Fibroblast of skin of left quadriceps (primary cell): ENCODE results near the gene PARP8.
"Not testable (repeated sequence)": the region's sequence is repeated elsewhere in the genome, so short reads cannot be mapped to it uniquely, and the experiment has no call there.

Experiments used
- DNase-seq, 2 experiments: peaks; one replicate each; pipeline ENCODE4 v3.0.0-alpha.2; 2013; ENCODE audit warnings: low read depth in 2 of 2

PARP8 gene, protein sequence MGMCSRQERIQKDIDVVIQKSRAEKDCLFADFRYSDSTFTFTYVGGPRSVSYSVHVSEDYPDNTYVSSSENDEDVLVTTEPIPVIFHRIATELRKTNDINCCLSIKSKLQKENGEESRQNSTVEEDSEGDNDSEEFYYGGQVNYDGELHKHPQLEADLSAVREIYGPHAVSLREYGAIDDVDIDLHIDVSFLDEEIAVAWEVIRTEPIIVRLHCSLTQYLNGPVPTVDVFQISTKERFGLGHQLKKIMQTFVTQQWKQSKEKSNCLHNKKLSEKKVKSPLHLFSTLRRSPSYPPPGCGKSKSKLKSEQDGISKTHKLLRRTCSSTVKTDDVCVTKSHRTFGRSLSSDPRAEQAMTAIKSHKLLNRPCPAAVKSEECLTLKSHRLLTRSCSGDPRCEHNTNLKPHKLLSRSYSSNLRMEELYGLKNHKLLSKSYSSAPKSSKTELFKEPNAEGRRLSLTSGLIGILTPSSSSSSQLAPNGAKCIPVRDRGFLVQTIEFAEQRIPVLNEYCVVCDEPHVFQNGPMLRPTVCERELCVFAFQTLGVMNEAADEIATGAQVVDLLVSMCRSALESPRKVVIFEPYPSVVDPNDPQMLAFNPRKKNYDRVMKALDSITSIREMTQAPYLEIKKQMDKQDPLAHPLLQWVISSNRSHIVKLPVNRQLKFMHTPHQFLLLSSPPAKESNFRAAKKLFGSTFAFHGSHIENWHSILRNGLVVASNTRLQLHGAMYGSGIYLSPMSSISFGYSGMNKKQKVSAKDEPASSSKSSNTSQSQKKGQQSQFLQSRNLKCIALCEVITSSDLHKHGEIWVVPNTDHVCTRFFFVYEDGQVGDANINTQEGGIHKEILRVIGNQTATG

DNA sequence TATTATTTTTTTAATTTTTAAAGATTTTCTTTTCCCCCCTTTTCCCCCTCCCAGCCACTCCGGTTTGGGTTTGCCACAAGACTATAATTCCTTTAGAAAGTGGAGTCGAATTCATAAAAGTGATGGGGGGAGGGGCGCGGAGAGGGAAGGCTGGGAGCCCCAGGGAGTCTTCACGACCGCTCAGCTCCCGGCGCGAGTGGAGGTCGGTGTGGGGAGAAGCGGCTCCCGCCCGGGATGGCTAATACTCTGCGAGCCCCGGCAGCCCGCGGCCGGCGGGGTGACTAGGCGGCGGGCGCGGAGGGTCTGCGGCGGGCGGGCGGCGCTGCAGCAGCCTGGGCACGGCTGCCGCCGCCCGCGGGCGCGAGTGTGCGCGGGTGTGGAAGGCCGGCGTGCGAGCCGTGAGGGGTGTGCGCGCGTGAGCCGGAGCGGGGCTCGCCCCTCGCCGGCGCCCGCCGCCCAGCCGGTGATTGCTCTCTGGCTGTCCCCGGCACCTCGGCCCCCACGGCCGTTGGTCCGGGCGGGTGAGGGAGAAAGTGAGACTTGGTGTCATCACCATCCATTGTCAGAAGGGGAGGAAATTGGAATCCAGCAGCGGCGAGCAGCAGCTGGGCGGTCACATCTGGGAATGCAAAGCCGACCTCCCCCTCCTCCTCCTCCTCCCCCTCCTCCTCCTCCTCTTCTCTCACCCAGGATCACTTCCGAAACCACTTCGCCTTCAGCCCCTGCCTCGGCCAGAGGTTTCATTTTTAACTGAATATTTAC lies at the start of gene PARP8:
TSS of gene PARP8 (plus strand) at position 377 of the 762 bp plus-strand sequence. CDS start 459 bp downstream, outside the sequence.
- no peak for DNase-seq

DNA sequence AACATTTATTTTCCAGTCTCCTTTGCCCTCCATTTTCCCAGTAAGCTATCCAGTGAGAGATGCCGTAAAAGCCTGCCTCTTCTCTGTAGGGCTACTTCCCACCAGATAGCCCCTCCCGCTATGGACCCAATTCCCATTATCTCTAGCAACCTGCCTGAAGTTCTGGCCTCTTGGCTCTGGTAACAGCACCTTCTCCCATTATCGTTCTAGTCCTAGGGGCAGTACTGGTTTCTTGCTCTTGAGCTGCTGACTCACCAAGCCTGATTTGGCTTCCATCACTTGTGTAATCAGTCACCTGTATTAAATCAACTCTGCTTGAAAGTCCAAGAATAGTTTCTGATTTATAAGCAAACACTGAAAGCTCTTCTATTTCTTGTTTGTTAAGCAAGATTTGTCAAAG lies 42.8 kb upstream of the PARP8 start:
- no peak for DNase-seq

DNA sequence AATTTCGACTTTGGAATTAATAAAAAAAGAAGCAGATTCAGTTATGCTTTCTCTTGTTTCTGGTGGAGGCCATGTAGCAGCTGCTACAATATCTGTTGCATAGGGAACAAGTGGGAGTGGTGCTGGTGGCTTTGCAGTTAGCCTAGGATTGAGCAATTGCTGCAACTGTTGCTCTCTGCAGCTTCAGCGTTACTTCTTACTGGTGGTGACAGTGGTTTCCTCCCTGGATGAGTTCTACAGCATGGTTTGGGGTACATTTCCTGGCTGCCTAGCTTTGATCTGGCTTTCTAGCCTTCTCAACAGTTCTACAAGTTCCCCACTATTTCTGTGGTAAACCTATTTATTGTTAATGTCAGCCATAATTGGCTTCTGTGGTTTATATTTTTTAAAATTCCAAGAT lies 31.6 kb upstream of the PARP8 start:
- not testable (repeated sequence) for DNase-seq

DNA sequence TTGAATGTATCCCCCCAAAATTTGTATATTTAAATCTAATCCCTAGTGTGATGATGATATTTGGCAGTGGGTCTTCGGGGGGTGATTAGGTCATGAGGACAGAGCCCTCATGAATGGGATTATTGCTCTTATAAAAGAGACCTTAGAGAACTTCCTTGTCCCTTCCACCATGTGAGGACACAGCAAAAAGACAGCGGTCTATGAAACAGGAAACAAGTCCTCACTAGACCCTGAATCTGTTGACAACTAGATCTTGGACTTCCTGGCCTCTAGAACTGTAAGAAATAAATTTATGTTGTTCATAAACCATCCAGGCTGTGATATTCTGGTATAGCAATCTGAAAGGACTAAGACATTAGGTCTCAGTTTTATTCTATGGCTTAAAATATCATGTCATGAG lies 28.9 kb upstream of the PARP8 start:
- DNase-seq = not testable (repeated sequence)

DNA sequence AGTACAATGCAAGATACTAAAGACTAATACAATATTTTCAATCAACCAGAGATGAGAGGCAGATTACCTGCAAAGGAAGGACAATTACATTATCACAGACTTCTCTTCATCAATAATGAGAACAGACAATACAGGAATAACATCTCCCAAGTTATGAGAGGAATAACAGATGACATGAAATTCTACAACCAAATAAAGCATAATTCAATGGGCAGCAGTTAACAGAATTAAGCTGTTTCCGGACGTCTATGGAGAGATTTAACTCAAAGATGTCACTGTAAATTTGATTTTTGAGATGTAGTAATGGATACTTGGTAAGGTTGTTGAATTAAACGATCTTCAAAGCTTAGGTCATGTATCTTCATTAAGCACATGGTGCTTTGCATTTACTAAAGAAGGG lies 19.8 kb upstream of the PARP8 start:
- no peak for DNase-seq

DNA sequence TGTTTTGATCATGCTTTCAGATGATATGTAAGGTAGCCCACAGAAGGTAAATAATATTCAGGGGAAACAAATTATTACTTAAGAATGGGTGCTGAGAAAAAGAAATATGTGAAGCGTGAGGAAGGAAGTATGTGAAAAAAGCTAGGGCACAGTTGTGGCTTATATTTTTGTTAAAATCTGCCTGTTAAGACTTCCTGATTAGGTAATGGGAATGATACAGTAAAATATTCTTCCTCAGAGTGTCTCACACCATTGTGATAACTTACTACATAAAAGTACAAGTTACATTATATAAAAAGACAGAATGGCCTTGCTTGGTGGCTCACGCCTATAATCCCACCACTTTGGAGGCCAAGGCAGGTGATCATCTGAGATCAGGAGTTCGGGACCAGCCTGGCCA lies 18.7 kb upstream of the PARP8 start:
- DNase-seq = no peak

DNA sequence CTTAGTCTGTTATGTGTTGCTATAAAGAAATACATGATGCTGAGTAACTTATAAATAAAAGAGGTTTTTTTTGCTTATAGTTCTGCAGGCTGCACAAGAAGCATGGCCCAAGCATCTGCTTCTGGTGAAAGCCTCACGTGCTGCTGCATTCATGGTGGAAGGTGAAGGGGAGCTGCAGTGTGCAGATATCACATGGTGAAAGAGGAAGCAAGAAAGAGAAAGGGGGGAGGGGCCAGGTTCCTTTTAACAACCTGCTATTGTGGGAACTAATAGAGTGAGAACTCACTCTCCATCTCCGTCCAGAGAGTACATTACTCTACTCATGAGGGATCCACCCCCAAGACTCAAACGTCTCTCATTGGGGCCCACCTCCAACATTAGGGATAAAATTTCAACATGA lies 12.5 kb upstream of the PARP8 start:
- DNase-seq = no peak

DNA sequence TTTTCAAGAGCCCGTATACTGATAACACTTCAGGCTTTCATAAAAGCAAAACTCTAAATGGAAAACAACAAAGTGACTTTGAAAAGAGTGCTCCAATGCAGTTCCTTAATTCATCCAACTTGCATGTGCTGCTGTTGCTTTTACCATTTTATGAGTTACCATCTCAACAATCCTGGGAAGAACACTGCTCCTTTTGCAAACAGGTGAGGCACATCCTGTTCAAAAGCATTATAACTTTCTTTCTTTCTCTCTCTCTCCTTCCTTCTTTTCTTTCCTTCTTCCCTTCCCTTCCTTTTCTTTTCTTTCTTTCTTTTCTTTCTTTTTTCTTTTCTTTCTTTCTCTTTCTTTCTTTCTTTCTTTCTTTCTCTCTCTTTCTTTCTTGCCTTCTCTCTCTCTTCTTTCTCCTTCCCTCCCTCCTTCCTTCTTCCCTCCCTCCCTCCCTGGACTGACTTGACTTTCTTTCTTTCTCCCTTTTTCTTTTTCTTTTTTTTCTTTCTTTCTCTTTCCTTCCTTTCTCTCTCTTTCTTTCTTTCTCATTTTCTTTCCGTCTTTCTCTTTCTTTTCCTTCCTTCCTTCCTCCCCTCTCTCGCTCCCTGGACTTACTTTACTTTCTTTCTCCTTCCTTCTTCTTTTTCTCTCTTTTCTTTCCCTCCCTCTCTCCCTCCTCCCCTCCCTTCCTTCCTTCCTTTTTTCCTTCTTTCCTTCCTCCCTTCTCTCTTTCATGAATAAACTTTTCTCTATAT lies 11.2 kb upstream of the PARP8 start:
- DNase-seq = no peak

DNA sequence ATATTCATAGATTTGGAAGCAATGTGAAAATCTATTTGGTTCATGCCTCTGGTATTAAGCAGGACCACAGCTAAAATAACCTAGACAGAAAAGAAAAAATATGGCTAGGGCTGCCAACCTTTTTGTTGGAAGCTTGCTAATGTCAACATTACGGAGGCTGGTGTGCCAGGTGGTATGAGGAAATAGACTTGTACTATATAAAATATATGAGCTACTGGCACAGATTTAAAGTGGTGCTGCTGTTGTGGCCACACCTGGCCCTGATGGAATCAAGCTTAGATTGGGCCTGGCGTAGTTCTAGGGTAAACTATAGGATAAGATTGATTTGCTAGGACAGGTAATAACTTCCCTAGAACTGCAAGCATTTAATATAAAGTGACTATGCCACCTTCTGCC lies 10.6 kb upstream of the PARP8 start:
- no peak for DNase-seq

DNA sequence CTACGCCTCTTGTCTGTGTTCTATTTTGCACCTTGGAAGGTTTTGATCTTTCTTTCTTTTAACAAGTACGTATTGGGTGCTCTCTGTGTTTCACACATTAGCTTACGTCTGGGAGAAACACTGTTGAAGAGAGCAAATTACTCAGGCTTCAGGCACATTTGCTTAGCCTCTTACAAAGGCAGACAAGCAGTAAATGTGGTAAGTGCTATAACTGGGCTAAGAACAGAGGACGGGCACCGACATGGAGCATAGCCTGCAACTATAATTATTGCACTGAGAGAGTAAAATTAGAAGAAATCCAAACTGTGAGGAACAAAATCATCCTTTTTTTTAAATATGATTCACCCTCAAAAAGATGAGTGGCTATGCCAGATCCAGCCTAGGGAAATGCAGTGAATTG lies 9.4 kb upstream of the PARP8 start:
- no peak for DNase-seq

DNA sequence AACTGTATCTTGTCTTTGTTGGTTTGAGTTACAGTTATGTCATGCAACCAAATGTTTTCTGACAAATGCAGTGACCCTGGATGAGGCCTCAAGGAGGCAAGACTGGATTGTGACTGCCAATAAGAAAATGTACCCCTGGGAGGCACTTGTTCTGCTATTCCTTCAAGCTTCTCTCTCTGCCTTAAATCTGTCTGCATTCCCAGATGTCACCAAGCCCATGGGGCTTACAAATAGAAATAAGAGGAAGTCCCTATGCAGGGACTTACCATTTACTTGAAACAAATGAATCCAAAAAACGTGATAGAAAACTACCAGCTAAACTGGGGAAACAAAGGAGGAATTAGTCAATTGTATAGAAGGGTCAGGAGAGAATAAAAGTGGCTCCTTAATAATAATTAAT lies 8.2 kb upstream of the PARP8 start:
- DNase-seq = no peak

DNA sequence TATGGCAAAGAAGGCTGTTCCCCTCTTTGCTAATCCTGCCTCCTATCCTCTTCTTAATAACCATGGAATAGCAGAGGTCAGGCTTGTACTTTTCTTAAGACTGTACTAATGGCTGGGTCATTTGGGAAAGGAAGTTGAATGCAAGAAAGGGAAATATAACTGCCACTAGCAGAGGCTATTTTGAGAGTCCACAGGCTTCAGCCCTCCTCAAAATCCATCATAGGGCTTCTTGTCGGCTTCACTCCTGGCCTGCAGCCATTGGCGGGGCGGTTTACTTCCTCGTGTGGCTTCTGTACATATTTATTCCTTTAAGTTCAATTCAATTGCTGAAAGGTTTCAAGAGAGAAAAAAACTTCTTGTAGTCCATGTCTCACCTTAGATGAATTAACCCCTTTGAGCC lies 2.8 kb upstream of the PARP8 start:
- DNase-seq = no peak

DNA sequence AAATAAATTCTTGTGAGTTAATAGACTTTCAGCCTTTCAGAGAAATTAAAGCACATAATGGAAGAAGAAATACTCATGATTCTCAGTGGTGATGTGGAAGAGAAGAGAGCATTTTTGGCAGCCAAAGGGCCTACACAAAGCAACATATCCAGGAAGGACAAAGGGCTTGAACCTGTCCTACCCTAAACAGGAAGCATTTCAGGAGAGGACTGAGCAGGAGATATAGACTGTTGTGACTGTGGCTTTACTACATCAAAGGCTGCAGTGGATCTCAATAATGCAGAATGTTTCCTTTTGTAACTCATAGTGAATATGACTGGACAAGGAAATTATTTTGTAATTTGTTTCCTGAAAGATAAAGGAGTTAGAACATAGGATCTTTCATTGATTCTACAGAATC lies 1.3 kb upstream of the PARP8 start:
- DNase-seq = no peak

DNA sequence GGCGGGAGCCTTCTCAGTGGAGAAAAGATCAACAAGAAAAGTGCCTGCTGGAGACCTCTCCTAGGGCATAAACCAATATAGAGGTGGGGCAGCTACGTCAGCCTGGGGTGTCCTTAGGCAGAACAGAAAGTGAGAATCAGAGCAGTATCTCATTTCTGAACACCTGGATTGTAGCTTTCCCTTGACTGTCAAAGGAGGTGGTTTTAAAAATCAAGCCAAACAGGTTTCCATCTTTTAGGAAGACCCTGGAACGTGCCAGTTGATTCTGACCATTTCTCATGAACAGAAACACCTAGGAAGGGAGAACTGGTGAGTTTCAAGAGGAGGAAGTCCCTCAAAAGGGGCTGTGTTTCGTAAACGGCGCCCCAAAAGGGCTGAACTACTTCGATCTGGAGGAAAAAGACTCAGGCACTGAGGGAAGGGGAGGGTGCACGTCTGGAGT lies 655 bp upstream of the PARP8 start:
- DNase-seq = not testable (repeated sequence)

DNA sequence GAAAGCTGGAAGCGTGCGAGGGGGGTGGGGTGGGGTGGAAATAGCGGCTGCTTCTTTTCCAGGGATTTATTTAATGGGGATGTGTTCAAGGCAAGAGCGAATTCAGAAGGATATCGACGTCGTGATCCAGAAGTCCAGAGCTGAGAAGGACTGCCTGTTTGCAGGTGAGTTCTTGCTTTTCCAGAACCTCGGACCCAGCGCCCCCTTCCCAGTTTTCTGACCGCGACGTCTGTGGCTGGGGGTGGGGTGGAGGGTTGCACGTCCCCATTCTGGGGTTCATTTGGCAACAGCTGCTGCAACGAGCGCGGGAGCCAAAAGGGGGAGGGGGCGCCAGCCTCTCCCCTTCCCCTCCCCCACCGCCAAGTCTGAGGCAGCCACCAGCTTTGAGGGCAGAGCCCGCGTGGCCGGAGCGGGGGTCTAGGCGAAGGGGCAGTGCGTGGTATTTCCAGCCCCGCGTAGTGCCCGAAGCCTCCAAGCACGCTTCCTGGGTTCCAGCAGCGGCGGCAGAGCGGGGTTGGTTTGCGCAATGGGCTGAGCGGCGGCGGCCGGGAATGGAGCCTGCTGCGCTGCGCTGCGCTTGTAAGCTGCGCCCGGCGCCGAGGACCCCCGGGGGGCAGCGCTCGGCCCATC lies 701 bp downstream of the PARP8 start:
- no peak for DNase-seq

DNA sequence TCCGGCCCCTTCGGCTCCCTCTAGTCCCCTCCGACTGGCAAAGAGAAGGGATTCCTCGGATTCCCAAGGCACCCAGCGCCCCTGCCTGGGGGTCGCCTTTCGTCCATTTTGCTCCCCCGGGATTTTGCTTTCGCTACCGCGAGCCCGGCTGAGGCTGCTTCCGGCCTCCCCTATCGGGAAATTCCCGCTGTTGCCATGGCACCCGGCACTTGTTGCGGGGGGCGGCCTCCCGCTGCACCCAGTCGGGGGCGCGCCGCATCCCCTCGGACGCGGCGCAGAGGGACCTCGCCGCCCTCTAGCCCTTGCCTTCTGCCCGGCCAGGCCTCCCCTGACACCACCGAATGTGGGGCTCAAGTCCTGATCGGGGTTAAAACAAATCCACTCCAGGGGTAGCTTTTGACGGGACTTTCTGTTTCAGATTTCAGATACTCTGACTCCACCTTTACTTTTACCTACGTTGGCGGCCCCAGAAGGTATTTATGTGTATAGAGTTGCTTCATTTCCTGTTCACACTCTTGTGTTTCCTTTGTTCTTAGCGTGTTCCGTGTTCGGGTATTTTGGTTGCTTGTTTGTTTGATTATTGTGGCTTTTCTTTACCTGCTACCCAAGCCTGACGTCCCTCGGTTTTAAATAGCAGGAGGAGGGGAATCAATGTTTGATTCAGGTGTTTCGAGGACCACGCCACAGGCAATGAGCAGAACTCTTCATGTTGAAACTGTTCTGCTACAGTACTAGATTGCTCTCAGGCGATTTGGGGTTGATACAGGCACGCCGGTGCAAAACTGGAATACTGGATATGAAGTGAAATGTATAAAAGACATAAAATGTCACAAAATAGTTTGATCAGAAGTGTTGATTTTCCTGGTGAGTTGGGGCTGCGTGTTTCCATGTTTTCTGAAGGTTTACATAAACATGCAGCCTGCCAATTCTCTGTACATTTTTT lies 1.5 kb downstream of the PARP8 start:
- DNase-seq = no peak

DNA sequence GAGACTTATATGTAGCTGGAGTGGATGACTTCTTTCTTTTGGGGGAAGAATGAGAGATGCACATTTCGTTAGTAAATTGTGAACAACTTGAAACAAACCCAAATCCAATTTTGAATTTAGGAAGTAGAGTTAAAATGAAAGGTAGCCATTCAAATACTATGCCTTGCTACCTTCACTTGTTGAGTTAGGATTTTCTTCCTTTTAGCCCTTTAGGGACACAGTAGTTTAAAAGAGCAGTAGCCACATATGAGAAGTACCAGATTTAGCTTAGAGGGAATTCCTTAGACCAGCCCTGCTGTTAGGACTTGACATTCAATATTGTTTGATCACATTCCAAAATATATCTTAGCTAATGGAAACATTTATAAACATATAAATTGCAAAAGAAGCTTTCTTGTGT lies 2.2 kb downstream of the PARP8 start:
- not testable (repeated sequence) for DNase-seq

DNA sequence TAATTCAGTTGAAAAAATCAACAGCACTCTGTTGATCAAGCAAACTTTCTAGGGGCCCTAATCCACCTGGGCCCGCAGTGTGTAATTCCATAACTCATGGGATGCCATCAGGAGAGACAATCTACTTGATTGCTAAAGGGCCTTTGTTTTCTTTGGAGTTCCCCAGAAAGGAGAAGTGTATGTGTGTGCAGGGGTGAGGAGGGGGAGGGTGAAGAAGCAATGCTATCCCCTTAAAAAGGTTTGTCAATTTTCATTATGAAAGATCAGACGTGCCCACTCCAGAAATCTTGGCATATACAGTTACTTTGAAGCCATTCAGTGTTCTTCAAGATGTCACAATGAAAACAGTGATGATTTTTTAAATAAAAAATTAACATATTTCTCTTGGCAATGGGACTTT lies 6.2 kb downstream of the PARP8 start:
- DNase-seq = no peak

DNA sequence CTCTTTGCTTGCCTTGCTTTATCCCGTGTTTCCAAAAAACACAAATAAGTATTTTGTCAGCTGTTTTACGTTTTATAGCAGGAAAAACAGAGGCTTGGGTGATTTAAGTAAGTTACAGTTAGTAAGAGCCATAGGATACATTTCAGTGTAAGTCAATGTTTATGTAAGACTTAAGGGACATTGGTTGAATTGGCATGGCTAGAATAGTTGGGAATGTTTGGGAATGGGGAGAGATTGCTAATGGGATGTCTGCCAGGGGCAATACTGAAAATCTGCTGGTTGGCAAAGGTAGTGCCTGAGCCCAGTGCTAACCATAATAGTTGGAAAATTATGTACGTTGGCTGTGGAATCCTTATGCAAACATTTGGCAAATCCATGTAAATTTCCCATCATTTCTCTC lies 7.0 kb downstream of the PARP8 start:
- DNase-seq = not testable (repeated sequence)

DNA sequence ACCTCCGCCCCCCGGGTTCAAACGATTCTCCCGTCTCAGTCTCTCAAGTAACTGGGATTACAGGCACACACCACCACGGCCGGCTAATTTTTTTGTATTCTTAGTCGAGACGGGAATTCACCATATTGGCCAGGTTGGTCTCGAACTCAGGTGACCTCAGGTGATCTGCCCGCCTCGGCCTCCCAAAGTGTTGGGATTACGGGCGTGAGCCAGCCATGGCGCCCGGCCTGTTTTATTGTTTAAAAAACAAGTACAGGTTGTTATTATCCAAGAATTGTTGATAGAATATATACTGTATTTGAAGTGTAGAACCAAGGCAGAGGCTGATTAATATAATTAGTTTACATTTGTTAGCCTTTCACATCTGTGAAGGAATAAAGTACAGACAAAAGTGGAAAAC lies 8.9 kb downstream of the PARP8 start:
- DNase-seq = no peak
